ENCODE results near the gene LINGO1. TPM values are rescaled to one million over a fixed set of nuclear protein-coding genes. Genes with fewer than 3 reads are reported as not detected.

The LINGO1 gene, protein sequence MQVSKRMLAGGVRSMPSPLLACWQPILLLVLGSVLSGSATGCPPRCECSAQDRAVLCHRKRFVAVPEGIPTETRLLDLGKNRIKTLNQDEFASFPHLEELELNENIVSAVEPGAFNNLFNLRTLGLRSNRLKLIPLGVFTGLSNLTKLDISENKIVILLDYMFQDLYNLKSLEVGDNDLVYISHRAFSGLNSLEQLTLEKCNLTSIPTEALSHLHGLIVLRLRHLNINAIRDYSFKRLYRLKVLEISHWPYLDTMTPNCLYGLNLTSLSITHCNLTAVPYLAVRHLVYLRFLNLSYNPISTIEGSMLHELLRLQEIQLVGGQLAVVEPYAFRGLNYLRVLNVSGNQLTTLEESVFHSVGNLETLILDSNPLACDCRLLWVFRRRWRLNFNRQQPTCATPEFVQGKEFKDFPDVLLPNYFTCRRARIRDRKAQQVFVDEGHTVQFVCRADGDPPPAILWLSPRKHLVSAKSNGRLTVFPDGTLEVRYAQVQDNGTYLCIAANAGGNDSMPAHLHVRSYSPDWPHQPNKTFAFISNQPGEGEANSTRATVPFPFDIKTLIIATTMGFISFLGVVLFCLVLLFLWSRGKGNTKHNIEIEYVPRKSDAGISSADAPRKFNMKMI
- 7.0 to 12.4 TPM (median 9.2 TPM) in 5 replicates for total RNA-seq (2022; extraction: Qiagen RNA extraction; ENCODE audit: low read depth)

DNA sequence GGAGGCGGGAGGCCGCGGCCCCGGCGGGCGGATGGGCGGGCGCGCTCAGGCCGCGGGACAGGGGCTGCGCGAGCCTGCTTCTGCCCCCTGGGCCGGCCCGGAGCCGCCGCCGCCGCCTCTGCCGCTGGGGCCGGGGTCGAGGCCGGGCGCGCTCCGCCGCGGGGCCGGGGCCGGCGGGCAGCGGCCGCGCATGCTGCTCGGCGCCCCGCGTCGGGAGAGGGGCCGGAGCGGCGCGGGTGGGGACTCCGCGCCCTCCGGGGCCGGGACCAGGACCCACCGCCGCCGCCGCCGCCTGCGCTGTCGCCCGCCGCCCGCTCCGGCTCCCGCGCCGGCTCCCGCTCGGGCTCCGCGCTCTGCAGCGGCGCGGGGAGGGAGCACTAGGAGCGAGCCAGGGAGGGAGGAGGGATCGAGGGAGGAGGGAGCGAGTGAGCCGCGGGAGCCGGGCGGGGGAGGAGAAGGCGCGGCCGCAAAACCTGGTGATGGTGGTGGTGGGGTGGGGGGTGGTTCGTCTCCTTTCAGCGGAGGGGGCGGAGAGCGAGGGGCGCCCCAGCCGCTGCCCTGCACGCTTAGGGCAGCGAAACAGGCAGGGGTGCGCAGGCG, at the start of gene LINGO1:
Gene LINGO1, minus strand, starts transcription at position 379 of the 600 bp plus-strand sequence. CDS start 597 bp downstream, outside the sequence.

Other genes with a start within 250 kb of the LINGO1 start
- gene PEAK1, start 212.8 kb downstream of the LINGO1 start, total RNA-seq (2022; extraction: Qiagen RNA extraction; ENCODE audit: low read depth) = 6.2 to 11.0 TPM (median 9.3 TPM) in 5 replicates
- 23.7 to 33.4 TPM (median 28.7 TPM) in 5 replicates for gene HMG20A, start 212.0 kb downstream of the LINGO1 start, total RNA-seq (2022; extraction: Qiagen RNA extraction; ENCODE audit: low read depth)

Measured in A549 treated with CpdA at 1 μM for 4 hours (cell line).